HG03558 (cell line): ENCODE data around the gene CEP85.

Experiments used
- ATAC-seq: cut with Tn5 transposase; IDR thresholded peaks from one replicate; pipeline ENCODE4 v1.9.1; 2021; ENCODE audit warnings: moderate number of reproducible peaks; ENCODE audit not compliant: unreplicated experiment; ENCODE audit errors: extremely low read depth

The CEP85 gene

GRCh38 chr1:26275580-26276431 lies 41.8 kb downstream of the CEP85 start:
- ATAC-seq, result no peak

DNA sequence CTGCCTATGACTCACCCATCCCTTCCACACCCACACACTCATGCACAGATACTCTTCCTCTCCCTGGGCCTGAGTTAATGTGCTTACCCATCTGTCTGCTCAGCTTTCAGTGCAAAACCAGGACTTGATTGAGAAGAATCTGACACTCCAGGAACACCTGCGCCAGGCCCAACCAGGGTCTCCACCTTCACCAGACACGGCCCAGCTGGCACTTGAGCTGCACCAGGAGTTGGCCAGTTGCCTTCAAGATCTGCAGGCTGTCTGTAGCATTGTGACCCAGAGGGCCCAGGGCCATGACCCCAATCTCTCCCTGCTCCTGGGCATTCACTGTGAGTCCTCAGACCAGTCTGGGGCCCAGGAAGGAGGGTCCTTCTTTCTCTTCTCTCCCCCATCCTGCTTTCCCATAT lies 42.4 kb downstream of the CEP85 start:
- ATAC-seq, result no peak

GRCh38 chr1:26277261-26277661 lies 43.3 kb downstream of the CEP85 start:
- ATAC-seq, result no peak

DNA sequence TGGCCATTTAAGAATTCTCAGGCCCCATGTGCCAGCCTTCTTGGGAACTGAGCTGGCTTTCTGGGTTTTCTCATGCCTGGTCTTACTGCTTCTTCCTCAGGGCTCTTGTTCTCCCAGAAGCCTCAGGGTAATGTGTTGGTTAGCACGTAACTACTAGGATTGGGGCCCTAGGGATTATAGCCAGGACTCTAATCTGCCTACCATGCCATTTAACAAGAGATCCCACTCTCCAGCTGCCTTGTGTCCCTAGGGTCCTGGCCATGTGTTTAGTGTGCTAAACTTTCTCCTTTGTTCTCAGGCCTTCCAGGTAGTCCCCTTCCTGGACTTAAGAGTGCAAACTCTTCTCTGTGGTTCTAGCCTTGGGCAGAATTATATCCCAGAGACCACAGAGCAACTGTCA lies 43.7 kb downstream of the CEP85 start:
- no peak for ATAC-seq

DNA sequence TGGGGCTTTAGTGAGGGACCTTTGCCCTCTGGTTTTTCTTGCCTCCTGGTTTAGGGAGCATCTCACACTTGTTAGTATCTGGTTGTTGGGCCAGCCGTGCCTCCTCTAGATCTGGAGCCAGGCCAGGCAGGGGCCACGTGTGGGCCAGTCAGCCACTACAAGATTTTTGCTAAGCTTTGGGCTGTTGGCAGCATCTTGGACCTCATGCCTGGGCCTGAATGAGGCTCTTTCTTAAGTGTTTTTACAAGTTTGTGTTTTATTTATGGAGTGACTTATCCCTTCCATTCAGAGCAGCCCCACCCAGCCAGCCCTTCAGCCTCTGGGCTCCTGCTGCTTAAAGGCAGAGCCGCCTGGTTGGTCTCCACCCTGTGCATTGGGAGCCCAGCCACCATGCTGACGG lies 44.3 kb downstream of the CEP85 start:
- ATAC-seq, result no peak

DNA sequence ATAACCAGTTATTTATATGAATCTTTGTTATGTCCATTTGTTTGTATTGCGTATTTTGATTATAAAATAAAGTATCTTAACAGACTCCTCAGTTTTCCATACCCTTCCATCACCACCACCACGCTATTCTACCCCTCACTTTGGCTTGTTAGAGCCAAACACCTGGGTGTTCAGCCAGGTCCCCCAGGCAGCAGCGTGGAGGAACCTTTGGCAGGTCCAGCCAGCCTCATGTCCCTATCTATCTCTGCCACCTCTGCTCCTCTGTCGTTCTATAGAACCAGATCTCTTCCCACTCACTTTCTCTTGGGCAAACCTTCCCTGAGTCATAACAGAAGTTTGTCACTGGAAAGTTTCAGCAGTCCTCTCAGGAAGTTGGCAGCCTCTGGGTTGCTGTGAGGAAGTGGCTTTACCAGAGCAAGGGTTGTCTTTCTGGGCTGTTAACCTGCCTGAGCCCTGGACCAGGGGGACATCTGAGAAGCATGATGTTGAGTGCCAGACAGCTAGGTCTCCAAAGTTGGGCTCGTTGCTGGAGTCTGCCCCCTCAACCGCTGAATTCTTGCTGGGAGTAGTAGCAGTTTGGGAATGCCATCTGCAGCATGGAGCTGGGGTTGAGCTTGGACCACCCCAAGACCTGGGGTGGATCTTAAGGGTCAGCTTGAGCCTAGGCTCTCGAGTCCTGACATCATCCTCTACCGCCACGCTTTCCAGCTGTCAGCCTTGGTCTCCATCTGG lies 44.9 kb downstream of the CEP85 start:
- no peak for ATAC-seq

DNA sequence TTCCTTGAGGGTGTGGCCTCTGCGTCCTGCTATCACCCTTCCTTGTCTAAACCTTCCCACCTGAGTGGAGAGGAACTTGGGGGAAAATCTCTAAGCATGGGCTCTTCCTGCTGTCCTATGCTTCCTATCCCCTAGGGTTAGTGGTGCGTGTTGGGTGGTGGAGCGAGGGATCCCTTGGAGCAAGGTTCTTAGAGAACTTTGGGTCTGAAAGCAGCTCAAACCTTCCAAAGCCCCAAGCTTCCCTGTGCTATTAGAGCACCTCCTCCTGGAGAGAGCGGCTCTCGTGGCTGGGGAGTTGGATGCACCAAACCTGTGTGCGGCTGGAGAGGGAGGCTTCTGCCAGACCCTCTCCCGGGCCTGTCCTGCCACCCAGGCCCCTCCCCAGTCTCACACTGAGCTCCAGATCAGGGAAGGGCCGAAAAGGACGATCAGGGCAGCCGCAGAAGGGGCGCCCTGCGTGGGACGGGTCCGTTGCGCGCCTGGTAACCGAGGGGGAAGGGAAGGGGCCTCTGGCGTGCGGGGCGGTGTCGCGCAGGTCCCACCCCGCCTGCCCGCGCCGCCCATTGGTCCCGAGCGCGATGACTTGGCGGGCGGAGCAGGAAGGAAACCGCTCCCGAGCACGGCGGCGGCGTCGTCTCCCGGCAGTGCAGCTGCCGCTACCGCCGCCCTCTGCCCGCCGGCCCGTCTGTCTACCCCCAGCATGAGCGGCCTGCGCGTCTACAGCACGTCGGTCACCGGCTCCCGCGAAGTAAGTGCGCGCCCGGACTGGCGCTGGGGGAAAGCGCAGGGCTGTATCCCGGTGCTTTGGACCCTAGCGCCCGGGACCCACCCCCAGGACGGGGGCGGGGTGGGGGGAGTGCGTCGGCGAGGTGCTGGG lies 45.7 kb downstream of the CEP85 start, which contains the start of gene SH3BGRL3:
TSS of gene SH3BGRL3 (plus strand) at position 631 of the 877 bp plus-strand sequence. CDS start at position 701, 70 bp downstream.
- ATAC-seq, result no peak

DNA sequence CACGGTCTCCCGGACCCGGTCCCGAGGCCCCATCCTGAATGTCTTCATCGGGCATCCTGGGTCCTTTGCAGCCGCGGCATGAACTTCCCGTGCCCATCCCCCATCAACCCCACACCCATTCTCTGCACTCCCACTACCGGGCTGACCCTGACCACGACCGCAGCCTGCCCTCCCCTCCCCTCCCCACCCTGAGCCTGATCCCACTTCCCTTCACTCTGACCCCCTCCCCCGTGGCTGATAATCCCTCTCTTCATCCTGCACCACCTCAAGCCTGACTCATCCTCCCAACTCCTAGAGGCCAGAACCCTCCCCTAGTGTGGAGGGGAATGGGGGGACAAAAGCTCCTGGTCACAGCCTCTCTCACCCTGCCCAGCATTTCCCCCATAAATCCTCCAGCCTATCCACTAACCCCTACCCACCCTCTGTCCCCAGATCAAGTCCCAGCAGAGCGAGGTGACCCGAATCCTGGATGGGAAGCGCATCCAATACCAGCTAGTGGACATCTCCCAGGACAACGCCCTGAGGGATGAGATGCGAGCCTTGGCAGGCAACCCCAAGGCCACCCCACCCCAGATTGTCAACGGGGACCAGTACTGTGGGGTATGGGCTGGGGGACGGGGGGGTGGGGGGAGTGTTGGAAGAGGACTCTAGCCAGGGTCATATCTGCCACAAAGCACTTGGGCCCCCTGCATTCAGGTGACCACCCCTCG lies 46.5 kb downstream of the CEP85 start:
- no peak for ATAC-seq

GRCh38 chr1:26281091-26281958 lies 47.3 kb downstream of the CEP85 start:
- ATAC-seq, result no peak

- ATAC-seq, result no peak
Measured at GRCh38 chr1:26281971-26282370, 48.0 kb downstream of the CEP85 start.

GRCh38 chr1:26282401-26282918 lies 48.5 kb downstream of the CEP85 start:
- ATAC-seq, result no peak

DNA sequence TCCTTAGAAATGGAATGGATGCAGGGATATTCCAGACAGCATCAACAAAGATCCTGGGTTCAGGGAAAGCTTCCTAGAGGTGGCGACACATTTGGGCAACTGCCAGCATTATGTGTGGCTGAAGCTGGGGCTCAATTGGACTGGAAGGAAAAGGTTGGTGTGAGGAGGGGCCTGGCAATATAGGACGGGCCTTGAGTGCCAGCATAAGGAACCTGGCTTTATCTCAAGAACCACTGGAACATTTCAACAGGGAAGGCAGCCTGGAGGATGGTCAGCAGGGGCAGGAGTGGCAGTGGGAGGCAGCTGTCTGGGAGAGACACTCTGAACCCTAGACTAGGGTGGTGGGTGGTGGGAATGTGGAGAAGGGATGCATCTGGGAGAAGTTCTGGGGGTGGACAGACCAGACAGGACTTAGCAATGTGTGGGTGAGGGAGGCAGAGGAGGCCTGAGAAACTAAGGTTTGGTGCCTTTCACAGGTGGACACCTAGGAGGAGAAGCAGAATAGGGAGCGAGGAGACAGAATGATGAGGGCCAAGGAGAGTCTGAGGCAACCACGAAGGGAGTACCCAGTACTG lies 49.4 kb downstream of the CEP85 start:
- no peak for ATAC-seq

DNA sequence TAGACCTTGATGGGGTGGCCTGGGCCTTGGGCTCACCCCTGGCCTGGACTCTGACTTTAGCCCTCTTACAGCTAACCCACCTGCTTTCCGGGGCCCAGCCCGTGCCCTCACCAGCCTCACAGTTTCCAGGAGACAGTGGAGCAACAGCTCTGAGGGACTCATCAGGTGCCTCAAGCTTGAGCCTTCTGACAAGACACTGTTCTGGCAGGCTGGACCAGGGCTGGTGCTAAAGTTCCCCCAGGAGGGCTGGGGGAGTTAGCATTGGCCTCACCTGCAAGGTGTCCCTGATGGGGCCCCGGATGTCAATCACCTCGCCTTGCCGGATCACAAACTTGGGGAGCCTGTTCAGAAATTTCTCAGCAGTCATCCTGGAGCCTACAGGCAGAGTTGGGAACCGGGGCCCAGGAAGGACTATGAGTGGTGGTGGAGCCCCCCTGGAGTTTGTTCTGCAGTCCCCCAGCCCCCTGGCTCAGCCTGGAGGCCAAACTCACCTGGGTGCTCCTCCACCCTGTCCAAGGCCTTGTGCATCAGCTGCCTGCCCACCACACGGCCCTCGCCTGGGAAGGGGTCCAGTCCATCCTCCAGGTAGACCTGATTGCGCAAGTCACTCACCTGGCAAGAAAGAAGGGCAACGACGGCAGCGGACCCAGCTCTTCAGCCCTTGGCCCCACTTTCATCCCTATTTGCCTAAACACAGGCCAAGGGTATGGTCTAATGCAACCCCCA lies 50.0 kb downstream of the CEP85 start:
- no peak for ATAC-seq

DNA sequence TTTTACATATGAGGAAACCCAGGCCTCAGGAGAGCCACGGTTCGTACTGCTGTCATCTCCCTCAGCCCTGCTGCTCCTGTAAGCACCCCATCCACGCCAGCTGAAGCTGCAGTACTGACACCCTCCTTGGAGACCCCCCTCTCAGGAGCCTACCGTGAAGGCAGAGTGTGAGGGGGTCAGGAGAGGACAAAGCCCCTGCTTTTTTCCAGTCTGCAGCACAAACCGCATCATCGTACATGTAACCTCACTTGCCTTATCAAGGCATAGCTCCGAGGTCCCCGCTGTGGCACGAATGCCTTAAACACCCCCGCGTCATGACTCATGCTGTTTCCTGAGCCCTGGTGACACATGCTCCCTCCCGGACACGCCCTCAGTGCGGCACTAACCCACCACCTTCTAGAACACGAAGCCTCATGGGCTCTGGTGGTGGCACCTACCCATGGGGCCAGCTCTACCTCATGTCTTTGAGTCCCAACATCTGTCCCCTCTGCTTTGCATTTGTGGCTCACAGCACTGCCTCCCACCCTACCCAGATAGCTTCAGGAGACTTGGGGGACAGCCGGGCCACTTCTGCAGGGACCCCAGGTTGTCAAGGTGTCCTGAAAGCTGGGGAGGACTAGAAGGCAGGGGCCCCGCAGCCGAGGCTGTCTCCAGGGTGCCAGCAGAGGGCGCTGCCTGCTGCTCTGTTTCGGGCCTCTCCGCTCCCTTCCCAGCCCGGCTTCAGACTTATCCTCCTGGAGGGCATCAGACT lies 50.8 kb downstream of the CEP85 start:
- ATAC-seq, result no peak

GRCh38 chr1:26285366-26286063 lies 51.5 kb downstream of the CEP85 start:
- no peak for ATAC-seq

DNA sequence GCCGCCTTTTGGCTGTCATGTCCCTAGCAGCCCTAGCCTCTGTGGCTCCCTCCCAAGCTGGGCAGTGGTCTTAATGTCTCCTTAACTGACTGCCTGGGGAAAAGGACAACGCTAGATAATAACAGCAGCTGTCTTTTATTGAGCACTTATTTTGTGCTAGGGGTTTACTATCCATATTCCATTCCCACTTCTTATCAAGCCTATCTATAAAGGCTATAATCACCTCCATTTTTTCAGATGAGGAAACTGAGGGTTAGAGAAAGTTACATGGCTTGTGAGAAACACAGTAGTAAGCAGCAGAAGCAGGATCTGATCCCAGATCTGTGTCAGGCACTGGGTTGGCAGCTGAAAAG lies 52.0 kb downstream of the CEP85 start:
- no peak for ATAC-seq
